PC-3 (cell line): ENCODE measurements around the gene PRPF40B.

ENCODE experiments used
- CTCF ChIP-seq: fragments of 300-600 bp; sonication (generic); conservative IDR thresholded peaks from 2 replicates; pipeline ENCODE4 v1.5.1; 2017; ENCODE audit warnings: antibody characterized with exemption, low read depth, mild to moderate bottlenecking, low read length
- EZH2 ChIP-seq: fragments of 300-600 bp; sonication (generic); IDR thresholded peaks from one replicate; pipeline ENCODE4 v1.6.1; 2017; ENCODE audit warnings: antibody characterized with exemption, mild to moderate bottlenecking, low read length; ENCODE audit not compliant: unreplicated experiment

- TF ChIP-seq CTCF (no peak), EZH2 (no peak)
Measured at GRCh38 chr12:49651855-49652254, 28.5 kb downstream of the PRPF40B start.
